Measurements from ENCODE around the gene MYH14. TPM values are rescaled to one million over a fixed set of nuclear protein-coding genes. Genes with fewer than 3 reads are reported as not detected.

The MYH14 gene
- total and polyA plus RNA-seq, 2 of the 8 experiments (the other 6 are each of a cell fraction or from before 2014, with no cell fraction given) = 17.3 to 28.6 TPM

- ChIA-PET POLR2A (ENCODE audit: partially characterized antibody) (interaction anchor here (1.8 kb wide), 1 partner anchor 11 kb away, joined by 5 read pairs; no protein-coding TSS in a partner anchor), CTCF (ENCODE audit: partially characterized antibody) (interaction anchor here (0.6 to 1.9 kb wide), 9 partner anchors 11 to 133 kb away, joined by 3 to 12 read pairs (median 4); no protein-coding TSS in a partner anchor)
- FAIRE-seq (no peak), DNase-seq (ENCODE audit: low read depth in 1 of 2, low spot score in 2 of 2) (no peak)
- H4K5ac ChIP-seq (ENCODE audit: insufficient read length, low read depth, low read length) = no peak overlapping the region
- 0 out of 4 replicates have a peak, but pooled peaks cover 0 to 2% of the 10 kb centered on the region in 2 experiments for H3K9me3 ChIP-seq (ENCODE audit: insufficient read depth in 2 of 2, low read depth in 1 of 2, low read length in 1 of 2)
- no peak overlapping the region for H2BK5ac ChIP-seq (ENCODE audit: low read depth, low read length)
- no peaks in the 10 kb centered on the region for H3K4me1 ChIP-seq (replicated peaks in 1 of 4; ENCODE audit: control insufficient read depth in 3 of 4, insufficient read depth in 4 of 4, low read length in 3 of 4)
- no peak overlapping the region for H3K27ac ChIP-seq (ENCODE audit: low read depth, low read length)
- no peak overlapping the region for H4K91ac ChIP-seq (replicated peaks; ENCODE audit: insufficient read length, low read length)
- H4K20me1 ChIP-seq (replicated peaks in 1 of 2; ENCODE audit: control insufficient read depth in 1 of 2, insufficient read depth in 2 of 2, low read length in 2 of 2) = peaks cover 0 to 2% of the 10 kb centered on the region in 2 experiments
- H3K14ac ChIP-seq (ENCODE audit: insufficient read length) = no peak overlapping the region
- H3K79me1 ChIP-seq (ENCODE audit: low read depth, low read length) = no peaks in the 10 kb centered on the region
- no peak overlapping the region for H2AK5ac ChIP-seq (ENCODE audit: low read depth, low read length)
- no peak overlapping the region for H3K4me3 ChIP-seq (ENCODE audit: extremely low read depth in 1 of 4, insufficient read depth in 2 of 4, low read depth in 3 of 4, low read length in 4 of 4)
- H2BK15ac ChIP-seq (ENCODE audit: low read length) = no peak overlapping the region
- H3K4ac ChIP-seq (replicated peaks; ENCODE audit: insufficient read length, low read depth, low read length) = no peak overlapping the region
- no peak overlapping the region for H3K56ac ChIP-seq (replicated peaks; ENCODE audit: insufficient read length, low read depth, low read length)
- no peaks in the 10 kb centered on the region for H3K27me3 ChIP-seq (replicated peaks in 1 of 4; ENCODE audit: control insufficient read depth in 3 of 4, extremely low read depth in 1 of 4, insufficient read depth in 3 of 4, low read length in 3 of 4)
- H3K36me3 ChIP-seq (ENCODE audit: control insufficient read depth in 2 of 4, insufficient read depth in 4 of 4, low read length in 3 of 4) = peaks cover 0 to 23% (median 9%) of the 10 kb centered on the region in 4 experiments; a peak in 6 of 8 replicates
- no peak overlapping the region for H2BK20ac ChIP-seq (ENCODE audit: low read length)
- H3K4me2 ChIP-seq (ENCODE audit: insufficient read depth in 1 of 2, low read depth in 2 of 2, low read length in 2 of 2) = no peak overlapping the region
- no peak overlapping the region; the same call in 1 of the 2 replicates for H4K8ac ChIP-seq (ENCODE audit: extremely low read depth, insufficient read depth, low read length)
- H3K9ac ChIP-seq (replicated peaks in 1 of 4; ENCODE audit: extremely low read depth in 1 of 4, low read depth in 3 of 4, low read length in 3 of 4) = no peak overlapping the region
- no peak overlapping the region for H2BK12ac ChIP-seq (ENCODE audit: low read depth, low read length)
- no peaks in the 10 kb centered on the region for H3K23me2 ChIP-seq (ENCODE audit: low read depth, low read length)
- no peak overlapping the region for H2AFZ ChIP-seq (ENCODE audit: low read length)
- WGBS, 2 experiments (ENCODE audit: extremely low coverage in 1 of 2, insufficient coverage in 1 of 2, insufficient read length in 1 of 2, insufficient replicate concordance in 2 of 2, low coverage in 1 of 2, low lambda C conversion rate in 2 of 2, missing lambda C conversion rate in 1 of 2) = 87% methylated on average over 12 of the region's 14 CpGs; no CpG with 5 or more reads in 1 of the 2 experiments
- no peaks in the 10 kb centered on the region for H3K79me2 ChIP-seq (ENCODE audit: control insufficient read depth in 1 of 2, insufficient read depth in 2 of 2, low read length in 2 of 2)
- H2BK120ac ChIP-seq (replicated peaks; ENCODE audit: low read depth, low read length) = no peak overlapping the region
- H3K18ac ChIP-seq (ENCODE audit: extremely low read depth, low read length) = no peak overlapping the region
- no peak overlapping the region for H3K23ac ChIP-seq (ENCODE audit: insufficient read length)
- TF ChIP-seq GABPA (IDR thresholded peaks at IDR 0.05; ENCODE audit: borderline replicate concordance, insufficient read depth, low read length) = no peak
- TF ChIP-seq SP1 (IDR thresholded peaks at IDR 0.05; ENCODE audit: low read depth, low read length) = no peak
- no peak for TF ChIP-seq TEAD4 (IDR thresholded peaks at IDR 0.05; ENCODE audit: low read depth, low read length)
- no peak for TF ChIP-seq SAP30 (IDR thresholded peaks at IDR 0.05; ENCODE audit: insufficient read depth, insufficient replicate concordance, low read length)
- no peak for TF ChIP-seq SIN3A (conservative IDR thresholded peaks at IDR 0.05 in 1 of 2, IDR thresholded peaks at IDR 0.05 in 1 of 2; ENCODE audit: low read depth in 1 of 2, low read length in 2 of 2)
- TF ChIP-seq SP4 (IDR thresholded peaks at IDR 0.05; ENCODE audit: low read length) = no peak
- TF ChIP-seq SRF (IDR thresholded peaks at IDR 0.05; ENCODE audit: low read depth, low read length) = no peak
- TF ChIP-seq MAX (IDR thresholded peaks at IDR 0.05) = no peak
- no peak for TF ChIP-seq TCF12 (IDR thresholded peaks at IDR 0.05; ENCODE audit: low read depth, low read length)
- TF ChIP-seq FOSL1 (IDR thresholded peaks at IDR 0.05; ENCODE audit: insufficient read depth, low read depth, low read length) = no peak
- TF ChIP-seq PHF8 (conservative IDR thresholded peaks at IDR 0.05; ENCODE audit: low read depth, low read length) = no peak
- no peak for TF ChIP-seq RXRA (IDR thresholded peaks at IDR 0.05; ENCODE audit: insufficient read depth, low read depth, low read length)
- TF ChIP-seq SIRT6 (IDR thresholded peaks at IDR 0.05; ENCODE audit: low read length) = no peak
- no peak for TF ChIP-seq NANOG (IDR thresholded peaks at IDR 0.05; ENCODE audit: insufficient read depth, low read depth, low read length, poor library complexity, severe bottlenecking)
These were observed 76.7 kb downstream of the MYH14 start for GRCh38 chr19:50280074-50280473.
